ENCODE data around the gene TRERF1.

TRERF1 gene

DNA sequence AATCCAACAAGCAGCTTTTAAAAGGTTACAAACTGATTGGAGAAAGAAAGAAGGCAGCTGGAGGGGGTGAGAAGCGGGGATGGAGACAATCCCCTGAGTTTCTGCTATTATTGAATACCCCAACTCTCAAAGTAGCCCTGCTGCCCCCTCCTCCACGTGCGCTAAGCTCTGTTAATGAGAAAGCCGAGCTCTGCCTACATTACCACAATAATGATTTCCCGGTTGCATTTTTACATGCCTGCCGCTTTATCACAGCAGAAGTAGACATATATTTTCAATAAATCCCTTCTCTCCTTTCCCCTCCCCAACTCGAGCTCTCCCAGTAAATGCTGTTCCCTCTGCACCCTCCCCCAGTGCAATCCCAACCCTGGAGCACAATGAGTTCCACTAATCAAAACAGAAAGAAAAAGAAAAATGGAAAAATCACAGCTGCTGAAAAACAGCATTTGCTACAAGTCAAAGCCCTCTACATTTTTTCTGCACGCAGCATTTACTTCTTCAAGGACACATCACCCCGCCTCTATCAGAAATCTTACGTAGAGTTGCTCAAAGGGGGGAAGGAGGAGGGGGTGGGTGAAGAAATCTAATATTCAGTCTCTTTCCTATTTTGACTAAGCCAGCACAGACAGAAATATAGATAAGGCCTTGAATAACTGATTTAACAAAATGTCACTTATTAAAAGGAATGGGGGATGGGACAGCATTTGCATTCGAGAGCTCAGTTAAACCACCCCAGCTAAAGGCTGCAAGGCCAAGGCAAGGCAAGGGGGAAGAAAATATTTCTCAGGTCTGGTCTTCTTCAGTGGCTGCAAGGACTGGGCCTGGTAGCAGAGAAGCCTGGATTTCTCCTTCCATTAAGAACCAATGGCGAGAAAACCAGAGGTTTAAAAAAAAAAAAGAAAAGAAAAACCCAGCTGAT, 10.7 kb downstream of the TRERF1 start:
- TF ChIP-seq, protein P1, sequence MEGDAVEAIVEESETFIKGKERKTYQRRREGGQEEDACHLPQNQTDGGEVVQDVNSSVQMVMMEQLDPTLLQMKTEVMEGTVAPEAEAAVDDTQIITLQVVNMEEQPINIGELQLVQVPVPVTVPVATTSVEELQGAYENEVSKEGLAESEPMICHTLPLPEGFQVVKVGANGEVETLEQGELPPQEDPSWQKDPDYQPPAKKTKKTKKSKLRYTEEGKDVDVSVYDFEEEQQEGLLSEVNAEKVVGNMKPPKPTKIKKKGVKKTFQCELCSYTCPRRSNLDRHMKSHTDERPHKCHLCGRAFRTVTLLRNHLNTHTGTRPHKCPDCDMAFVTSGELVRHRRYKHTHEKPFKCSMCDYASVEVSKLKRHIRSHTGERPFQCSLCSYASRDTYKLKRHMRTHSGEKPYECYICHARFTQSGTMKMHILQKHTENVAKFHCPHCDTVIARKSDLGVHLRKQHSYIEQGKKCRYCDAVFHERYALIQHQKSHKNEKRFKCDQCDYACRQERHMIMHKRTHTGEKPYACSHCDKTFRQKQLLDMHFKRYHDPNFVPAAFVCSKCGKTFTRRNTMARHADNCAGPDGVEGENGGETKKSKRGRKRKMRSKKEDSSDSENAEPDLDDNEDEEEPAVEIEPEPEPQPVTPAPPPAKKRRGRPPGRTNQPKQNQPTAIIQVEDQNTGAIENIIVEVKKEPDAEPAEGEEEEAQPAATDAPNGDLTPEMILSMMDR (IDR thresholded peaks at IDR 0.05; ENCODE audit: extremely low read depth, missing control alignments): no peak

DNA sequence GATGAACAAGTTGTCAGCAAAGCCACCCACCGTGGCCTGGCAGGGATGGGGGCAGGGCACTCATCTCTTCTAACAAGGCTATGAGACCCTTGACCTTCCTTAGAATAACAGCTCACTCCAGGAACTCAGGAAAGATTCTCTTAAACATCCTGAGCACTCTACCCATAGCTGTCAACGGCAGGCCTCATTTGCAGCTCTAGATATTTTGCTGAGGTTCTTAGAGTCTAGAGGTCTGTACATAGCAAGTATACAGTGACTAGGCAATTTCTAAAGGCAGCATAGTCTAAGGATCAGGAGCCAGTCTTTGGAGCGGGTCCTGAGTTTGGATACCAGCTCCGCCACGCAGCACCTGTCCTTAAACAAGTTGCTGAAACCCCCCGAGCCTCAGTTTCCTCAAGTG, 11.7 kb downstream of the TRERF1 start:
- DNase-seq (ENCODE audit: low spot score): no peak
- TF ChIP-seq, protein P1 (IDR thresholded peaks at IDR 0.05; ENCODE audit: extremely low read depth, missing control alignments): no peak

More for the DNA sequence above, 10.7 kb downstream of the TRERF1 start:
- no peak for DNase-seq (ENCODE audit: low spot score)

DNA sequence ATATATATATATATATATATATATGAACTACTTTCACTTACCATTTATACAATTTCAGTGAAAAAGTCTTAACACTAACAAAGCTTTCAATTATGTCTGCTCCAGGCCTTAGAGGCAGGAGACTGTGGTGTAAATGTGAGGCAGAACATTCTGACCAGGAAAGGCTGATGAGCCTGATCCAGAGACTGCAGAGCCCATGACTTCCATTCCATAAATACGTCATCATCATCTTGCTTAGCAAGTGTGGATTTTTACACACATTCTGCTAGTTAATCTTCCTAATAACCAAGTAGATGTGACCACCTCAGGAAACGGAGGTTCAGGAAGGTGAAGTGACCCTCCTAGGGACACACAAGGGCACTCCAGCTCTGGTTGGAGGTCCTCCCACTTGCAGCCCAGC, 14.9 kb downstream of the TRERF1 start:
- DNase-seq (ENCODE audit: low spot score): no peak
- TF ChIP-seq, protein P1 (IDR thresholded peaks at IDR 0.05; ENCODE audit: extremely low read depth, missing control alignments): no peak

DNA sequence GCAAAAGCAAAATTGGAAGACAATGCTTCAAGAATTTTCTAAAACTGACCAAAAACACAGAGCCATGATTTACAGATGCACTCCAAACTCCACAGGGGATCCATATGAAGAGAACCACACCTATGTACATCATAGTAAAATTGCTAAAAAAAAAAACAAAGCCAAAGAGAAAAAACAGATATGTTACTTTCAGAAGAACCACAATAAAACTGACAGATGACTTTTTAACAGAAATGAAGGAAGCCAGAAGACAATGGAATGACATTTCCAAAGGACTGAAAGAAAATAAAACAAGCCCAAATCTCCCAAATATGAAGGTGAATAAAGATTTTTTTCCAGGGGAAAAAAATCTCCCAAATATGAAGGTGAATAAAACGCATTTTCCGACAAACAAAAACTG, 17.5 kb downstream of the TRERF1 start:
- TF ChIP-seq, protein P1 (IDR thresholded peaks at IDR 0.05; ENCODE audit: extremely low read depth, missing control alignments): no peak
- DNase-seq (ENCODE audit: low spot score): no peak

DNA sequence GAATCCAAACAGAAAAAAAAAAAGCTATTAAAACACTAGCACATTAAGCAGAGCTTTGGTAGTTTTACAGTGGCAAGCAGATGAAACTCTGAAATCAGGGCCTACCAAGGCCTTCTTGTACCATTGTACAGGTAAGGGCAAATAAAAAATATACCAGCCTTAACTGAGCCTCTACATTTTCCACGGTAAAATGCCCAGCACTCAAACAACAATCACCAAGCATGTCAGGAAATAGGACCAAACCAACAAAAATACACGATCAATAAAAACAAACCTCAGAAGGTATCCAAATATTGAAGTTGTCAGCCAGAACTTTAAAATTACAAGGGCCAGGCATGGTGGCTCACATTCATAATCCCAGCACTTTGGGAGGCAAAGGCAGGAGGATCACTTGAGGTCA, 18.3 kb downstream of the TRERF1 start:
- no peak for DNase-seq (ENCODE audit: low spot score)
- TF ChIP-seq, protein P1 (IDR thresholded peaks at IDR 0.05; ENCODE audit: extremely low read depth, missing control alignments): no peak

DNA sequence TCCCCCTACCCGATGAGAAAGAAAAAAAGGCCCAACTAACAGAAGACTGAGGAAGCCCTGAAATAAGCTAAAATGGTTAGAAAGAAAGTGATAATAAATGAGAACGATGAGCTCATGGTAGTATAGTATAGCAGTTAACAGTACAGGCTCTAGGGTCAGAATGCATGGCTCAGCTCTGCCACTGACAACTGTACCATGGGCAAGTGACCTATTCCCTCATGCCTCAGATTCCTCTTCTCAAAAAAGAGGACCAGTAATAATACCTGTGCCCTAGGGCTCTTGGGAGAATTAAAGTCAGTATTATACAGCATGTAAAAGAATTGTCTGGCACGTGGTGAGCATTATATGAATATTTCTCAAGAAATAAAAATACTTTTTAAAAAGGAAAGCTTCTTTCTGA, 19.8 kb downstream of the TRERF1 start:
- TF ChIP-seq, protein P1 (IDR thresholded peaks at IDR 0.05; ENCODE audit: extremely low read depth, missing control alignments): no peak
- no peak for DNase-seq (ENCODE audit: low spot score)

DNA sequence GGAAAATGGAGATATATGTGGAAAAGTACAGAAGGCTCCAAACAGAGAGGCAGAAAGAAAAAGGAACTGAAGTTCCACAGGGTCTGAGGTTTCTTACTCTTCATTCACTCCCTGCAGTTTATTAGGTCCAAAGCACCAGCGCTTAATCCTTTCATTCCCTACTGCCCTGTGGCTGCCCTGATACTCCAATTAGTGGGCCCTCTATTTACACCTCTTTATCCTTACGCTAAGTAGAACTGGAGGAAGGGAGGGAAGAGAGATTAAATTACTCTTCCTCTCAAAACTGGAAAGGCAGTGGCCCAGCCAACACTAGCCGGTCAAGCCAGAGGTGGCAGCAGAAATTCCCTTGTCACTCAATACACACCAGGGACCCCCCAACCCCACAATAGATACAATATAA, 20.4 kb downstream of the TRERF1 start:
- TF ChIP-seq, protein P1 (IDR thresholded peaks at IDR 0.05; ENCODE audit: extremely low read depth, missing control alignments): no peak
- no peak for DNase-seq (ENCODE audit: low spot score)
